OCI-LY1 (cell line): Measurements from ENCODE around the gene SFMBT2.

ENCODE experiments used
- EZH2 ChIP-seq: fragments of 200-600 bp; sonication (generic), shearing (Covaris generic); IDR thresholded peaks from 2 replicates; pipeline ENCODE4 v1.8.0; 2017; ENCODE audit warnings: borderline replicate concordance, mixed run types, mild to moderate bottlenecking, antibody characterized with exemption, low read length, moderate library complexity, mixed read lengths
- TF ChIP-seq, protein P1 (sequence below): fragments of 200-600 bp; sonication (generic), shearing (Covaris generic); IDR thresholded peaks from 2 replicates; pipeline ENCODE4 v1.5.1; 2017; ENCODE audit warnings: mild to moderate bottlenecking, antibody characterized with exemption, low read length, moderate library complexity, mixed read lengths

DNA sequence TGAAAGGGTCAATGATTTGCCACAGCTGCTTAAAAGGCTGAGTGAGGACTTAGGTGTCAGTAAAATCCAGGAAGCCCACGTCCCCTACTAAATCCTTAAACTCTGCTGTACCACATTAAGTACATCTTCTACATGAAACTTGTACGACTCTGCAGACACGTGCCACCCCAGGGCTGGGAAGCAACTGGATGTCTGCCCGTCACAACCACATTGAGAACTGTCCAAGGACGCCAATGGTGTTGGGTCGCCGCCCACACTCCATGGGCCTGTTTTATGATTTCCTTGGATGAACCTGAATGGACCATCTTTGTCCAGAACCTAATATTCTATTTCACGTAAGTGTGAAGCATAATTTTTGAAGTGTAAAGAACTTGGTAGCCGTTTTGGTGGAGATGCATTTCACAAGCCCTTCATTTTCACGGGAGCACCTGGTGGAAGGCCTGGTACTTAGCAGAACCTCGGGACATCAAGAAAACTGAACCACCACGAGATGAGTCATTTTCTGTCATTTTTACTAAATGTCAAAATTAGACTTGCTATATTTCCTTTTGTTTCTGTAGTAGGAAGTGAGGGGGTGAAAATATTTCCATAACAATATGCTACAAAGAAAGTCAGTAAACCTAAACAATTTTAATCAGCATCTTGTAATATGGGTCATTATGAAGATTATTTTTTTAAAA lies 134.9 kb downstream of the SFMBT2 start:
- TF ChIP-seq, protein P1, sequence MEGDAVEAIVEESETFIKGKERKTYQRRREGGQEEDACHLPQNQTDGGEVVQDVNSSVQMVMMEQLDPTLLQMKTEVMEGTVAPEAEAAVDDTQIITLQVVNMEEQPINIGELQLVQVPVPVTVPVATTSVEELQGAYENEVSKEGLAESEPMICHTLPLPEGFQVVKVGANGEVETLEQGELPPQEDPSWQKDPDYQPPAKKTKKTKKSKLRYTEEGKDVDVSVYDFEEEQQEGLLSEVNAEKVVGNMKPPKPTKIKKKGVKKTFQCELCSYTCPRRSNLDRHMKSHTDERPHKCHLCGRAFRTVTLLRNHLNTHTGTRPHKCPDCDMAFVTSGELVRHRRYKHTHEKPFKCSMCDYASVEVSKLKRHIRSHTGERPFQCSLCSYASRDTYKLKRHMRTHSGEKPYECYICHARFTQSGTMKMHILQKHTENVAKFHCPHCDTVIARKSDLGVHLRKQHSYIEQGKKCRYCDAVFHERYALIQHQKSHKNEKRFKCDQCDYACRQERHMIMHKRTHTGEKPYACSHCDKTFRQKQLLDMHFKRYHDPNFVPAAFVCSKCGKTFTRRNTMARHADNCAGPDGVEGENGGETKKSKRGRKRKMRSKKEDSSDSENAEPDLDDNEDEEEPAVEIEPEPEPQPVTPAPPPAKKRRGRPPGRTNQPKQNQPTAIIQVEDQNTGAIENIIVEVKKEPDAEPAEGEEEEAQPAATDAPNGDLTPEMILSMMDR = no peak
- no peak for TF ChIP-seq EZH2
